Measurements from ENCODE around the gene CYP3A7. TPM values are rescaled to one million over a fixed set of nuclear protein-coding genes. Genes with fewer than 3 reads are reported as not detected.

The CYP3A7 gene
- total RNA-seq, 1 experiment from 2014 or later: not detected

- H3K4me1 ChIP-seq (ENCODE audit: control insufficient read depth, insufficient read depth, low read length): no peaks in the 10 kb centered on the region
- ATAC-seq: no peak
- no peak overlapping the region for H3K4me3 ChIP-seq (ENCODE audit: low read depth in 2 of 2, low read length in 2 of 2)
- CTCF ChIA-PET: no interaction called here
- intact Hi-C loops (cut with micrococcal nuclease; ENCODE audit: unreplicated experiment): no loop called here
- POLR2A ChIA-PET: no interaction called here
- TF ChIP-seq TCF7L2 (IDR thresholded peaks at IDR 0.05; ENCODE audit: low read depth, low read length): no peak
- H3K36me3 ChIP-seq (ENCODE audit: control insufficient read depth, insufficient read depth, low read length): no peaks in the 10 kb centered on the region
- in situ Hi-C loops (cut with HindIII; ENCODE audit: low pct_unique_long_range_greater_than_20kb, low sequenced_read_pairs): no loop called here
- peaks cover 5% of the 10 kb centered on the region; the same call in 1 of the 2 replicates for H3K27me3 ChIP-seq (ENCODE audit: control insufficient read depth, insufficient read depth, low read length)
- H3K27ac ChIP-seq (ENCODE audit: low read length): no peak overlapping the region
- no TSS peak for BruUV-seq (replicated peaks)
- no peak for DNase-seq (ENCODE audit: low read depth, low spot score)
- H3K9me3 ChIP-seq (ENCODE audit: control insufficient read depth, insufficient read depth, low read depth, low read length): no peaks in the 10 kb centered on the region
Observed at GRCh38 chr7:99694912-99695304, 40.1 kb downstream of the CYP3A7 start.

- CTCF ChIA-PET: no interaction called here
- Histone ChIP-seq H3K9me3 (ENCODE audit: control insufficient read depth, insufficient read depth, low read depth, low read length) (no peaks in the 10 kb centered on the region), H3K4me1 (ENCODE audit: control insufficient read depth, insufficient read depth, low read length) (no peaks in the 10 kb centered on the region), H3K4me3 (ENCODE audit: low read depth in 2 of 2, low read length in 2 of 2) (no peak overlapping the region), H3K36me3 (ENCODE audit: control insufficient read depth, insufficient read depth, low read length) (no peaks in the 10 kb centered on the region), H3K27me3 (ENCODE audit: control insufficient read depth, insufficient read depth, low read length) (peaks cover 5% of the 10 kb centered on the region; the same call in 1 of the 2 replicates), H3K27ac (ENCODE audit: low read length) (no peak overlapping the region)
- no TSS peak for BruUV-seq (replicated peaks)
- POLR2A ChIA-PET: interaction anchor here (0.6 kb wide), 1 partner anchor 26 kb away, joined by 3 read pairs; no protein-coding TSS in a partner anchor
- ATAC-seq: no peak
- in situ Hi-C loops (cut with HindIII; ENCODE audit: low pct_unique_long_range_greater_than_20kb, low sequenced_read_pairs) (no loop called here), intact Hi-C loops (cut with micrococcal nuclease; ENCODE audit: unreplicated experiment) (no loop called here)
- TF ChIP-seq POLR2AphosphoS5 (IDR thresholded peaks at IDR 0.05; ENCODE audit: low read depth, low read length): no peak
- no peak for TF ChIP-seq SIN3A (IDR thresholded peaks at IDR 0.05; ENCODE audit: borderline replicate concordance, insufficient read depth, low read depth, low read length)
- TF ChIP-seq TCF7L2 (IDR thresholded peaks at IDR 0.05; ENCODE audit: low read depth, low read length): no peak
- no peak for TF ChIP-seq REST (IDR thresholded peaks at IDR 0.05; ENCODE audit: insufficient read depth in 1 of 2, low read depth in 2 of 2, low read length in 1 of 2)
- no peak for TF ChIP-seq CTCF (IDR thresholded peaks at IDR 0.05)
- no peak for DNase-seq (ENCODE audit: low read depth, low spot score)
Observed at GRCh38 chr7:99694201-99694911, 40.6 kb downstream of the CYP3A7 start.

Measured in Panc1 (cell line).